ENCODE measurements around the gene GALNT4. TPM values are rescaled to one million over a fixed set of nuclear protein-coding genes. Genes with fewer than 3 reads are reported as not detected.

The GALNT4 gene
- total and polyA plus RNA-seq, 10 of the 15 experiments (the other 5 are each of a cell fraction or from before 2014, with no cell fraction given) = 0.90 to 2.9 (median 1.8) TPM

DNA sequence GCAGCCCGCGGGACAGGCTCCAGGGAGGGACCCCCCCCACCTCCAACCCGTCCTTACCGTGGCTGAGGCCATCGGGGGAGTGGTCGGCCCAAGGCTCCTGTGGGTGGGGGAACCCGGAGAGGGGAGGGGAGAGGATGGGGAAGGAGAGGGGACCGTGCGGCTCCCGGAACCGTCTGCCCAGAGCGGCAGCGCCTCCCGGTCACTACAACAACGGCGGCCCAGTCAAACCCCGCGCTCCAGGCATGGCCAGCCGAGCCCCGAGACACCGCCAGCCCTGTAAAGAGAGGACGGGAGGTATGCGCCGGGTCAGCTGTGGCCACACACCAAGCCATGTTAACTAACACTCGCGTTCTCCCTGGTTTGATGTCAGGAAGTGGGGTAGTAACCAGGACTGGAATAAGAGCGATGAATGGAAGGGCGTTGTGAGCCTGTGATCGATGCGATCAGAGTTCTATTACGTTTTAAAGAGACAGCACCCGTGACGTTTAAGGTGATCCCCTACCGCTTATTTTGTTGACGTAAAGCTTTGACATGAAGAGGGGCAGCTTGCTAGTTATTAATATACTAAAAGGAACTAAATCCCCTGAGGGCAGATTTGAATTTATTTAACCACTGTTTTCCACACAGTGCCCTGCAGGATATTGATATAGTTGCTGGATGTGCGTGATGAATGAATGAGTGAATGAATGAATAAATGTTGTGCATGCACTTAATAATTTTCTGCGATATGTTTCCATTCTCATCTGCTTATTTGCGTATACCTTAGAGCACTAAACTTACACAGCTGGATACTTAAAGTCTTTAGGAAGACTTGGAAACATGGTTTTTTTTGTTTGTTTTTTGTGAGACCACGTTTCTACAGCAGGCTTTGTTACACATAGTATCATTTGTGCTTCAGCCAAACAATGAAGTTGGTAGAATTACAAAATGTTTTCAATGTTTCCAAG, 1.5 kb upstream of the GALNT4 start, which contains the start of gene POC1B (continued):
- no peak for TF ChIP-seq ESRRA (IDR thresholded peaks at IDR 0.05; ENCODE audit: low read length)
- TF ChIP-seq RAD21 (IDR thresholded peaks at IDR 0.05; ENCODE audit: insufficient read depth, low read depth, low read length) = no peak
- no peak for TF ChIP-seq MYB (IDR thresholded peaks at IDR 0.05; ENCODE audit: borderline replicate concordance, low read depth, low read length)
- TF ChIP-seq, protein P1, sequence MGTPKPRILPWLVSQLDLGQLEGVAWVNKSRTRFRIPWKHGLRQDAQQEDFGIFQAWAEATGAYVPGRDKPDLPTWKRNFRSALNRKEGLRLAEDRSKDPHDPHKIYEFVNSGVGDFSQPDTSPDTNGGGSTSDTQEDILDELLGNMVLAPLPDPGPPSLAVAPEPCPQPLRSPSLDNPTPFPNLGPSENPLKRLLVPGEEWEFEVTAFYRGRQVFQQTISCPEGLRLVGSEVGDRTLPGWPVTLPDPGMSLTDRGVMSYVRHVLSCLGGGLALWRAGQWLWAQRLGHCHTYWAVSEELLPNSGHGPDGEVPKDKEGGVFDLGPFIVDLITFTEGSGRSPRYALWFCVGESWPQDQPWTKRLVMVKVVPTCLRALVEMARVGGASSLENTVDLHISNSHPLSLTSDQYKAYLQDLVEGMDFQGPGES (IDR thresholded peaks at IDR 0.05) = no peak; the same call in 1 of the 2 replicates
- no peak for TF ChIP-seq CBX5 (IDR thresholded peaks at IDR 0.05; ENCODE audit: low read depth)
- TF ChIP-seq, protein P2, sequence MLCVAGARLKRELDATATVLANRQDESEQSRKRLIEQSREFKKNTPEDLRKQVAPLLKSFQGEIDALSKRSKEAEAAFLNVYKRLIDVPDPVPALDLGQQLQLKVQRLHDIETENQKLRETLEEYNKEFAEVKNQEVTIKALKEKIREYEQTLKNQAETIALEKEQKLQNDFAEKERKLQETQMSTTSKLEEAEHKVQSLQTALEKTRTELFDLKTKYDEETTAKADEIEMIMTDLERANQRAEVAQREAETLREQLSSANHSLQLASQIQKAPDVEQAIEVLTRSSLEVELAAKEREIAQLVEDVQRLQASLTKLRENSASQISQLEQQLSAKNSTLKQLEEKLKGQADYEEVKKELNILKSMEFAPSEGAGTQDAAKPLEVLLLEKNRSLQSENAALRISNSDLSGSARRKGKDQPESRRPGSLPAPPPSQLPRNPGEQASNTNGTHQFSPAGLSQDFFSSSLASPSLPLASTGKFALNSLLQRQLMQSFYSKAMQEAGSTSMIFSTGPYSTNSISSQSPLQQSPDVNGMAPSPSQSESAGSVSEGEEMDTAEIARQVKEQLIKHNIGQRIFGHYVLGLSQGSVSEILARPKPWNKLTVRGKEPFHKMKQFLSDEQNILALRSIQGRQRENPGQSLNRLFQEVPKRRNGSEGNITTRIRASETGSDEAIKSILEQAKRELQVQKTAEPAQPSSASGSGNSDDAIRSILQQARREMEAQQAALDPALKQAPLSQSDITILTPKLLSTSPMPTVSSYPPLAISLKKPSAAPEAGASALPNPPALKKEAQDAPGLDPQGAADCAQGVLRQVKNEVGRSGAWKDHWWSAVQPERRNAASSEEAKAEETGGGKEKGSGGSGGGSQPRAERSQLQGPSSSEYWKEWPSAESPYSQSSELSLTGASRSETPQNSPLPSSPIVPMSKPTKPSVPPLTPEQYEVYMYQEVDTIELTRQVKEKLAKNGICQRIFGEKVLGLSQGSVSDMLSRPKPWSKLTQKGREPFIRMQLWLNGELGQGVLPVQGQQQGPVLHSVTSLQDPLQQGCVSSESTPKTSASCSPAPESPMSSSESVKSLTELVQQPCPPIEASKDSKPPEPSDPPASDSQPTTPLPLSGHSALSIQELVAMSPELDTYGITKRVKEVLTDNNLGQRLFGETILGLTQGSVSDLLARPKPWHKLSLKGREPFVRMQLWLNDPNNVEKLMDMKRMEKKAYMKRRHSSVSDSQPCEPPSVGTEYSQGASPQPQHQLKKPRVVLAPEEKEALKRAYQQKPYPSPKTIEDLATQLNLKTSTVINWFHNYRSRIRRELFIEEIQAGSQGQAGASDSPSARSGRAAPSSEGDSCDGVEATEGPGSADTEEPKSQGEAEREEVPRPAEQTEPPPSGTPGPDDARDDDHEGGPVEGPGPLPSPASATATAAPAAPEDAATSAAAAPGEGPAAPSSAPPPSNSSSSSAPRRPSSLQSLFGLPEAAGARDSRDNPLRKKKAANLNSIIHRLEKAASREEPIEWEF (IDR thresholded peaks at IDR 0.05; ENCODE audit: insufficient replicate concordance, low read depth, low read length) = peak; percentile 89
- TF ChIP-seq STAT3 (IDR thresholded peaks at IDR 0.05; ENCODE audit: low read depth, low read length) = no peak
- TF ChIP-seq CHD2 (IDR thresholded peaks at IDR 0.05; ENCODE audit: borderline replicate concordance, low read depth, low read length) = 0 out of 2 replicates have a peak, but pooled peaks have one; percentile 34
- TF ChIP-seq TCF3 (IDR thresholded peaks at IDR 0.05; ENCODE audit: borderline replicate concordance, insufficient read depth, low read depth, low read length) = no peak
- no peak for TF ChIP-seq WRNIP1 (IDR thresholded peaks at IDR 0.05; ENCODE audit: borderline replicate concordance, low read depth, low read length)
- peak; percentile 70; the same call in 1 of the 2 replicates for TF ChIP-seq GABPA (IDR thresholded peaks at IDR 0.05; ENCODE audit: low read depth)
- peak; percentile 77 to 94 for TF ChIP-seq SRF (IDR thresholded peaks at IDR 0.05; ENCODE audit: low read depth in 2 of 2, low read length in 2 of 2)
- no peak for TF ChIP-seq CHD4 (IDR thresholded peaks at IDR 0.05)
- TF ChIP-seq NR2C2 (IDR thresholded peaks at IDR 0.05; ENCODE audit: borderline replicate concordance, control insufficient read depth, insufficient read length, low read depth) = peak; percentile 95
- TF ChIP-seq RUNX3 (IDR thresholded peaks at IDR 0.05; ENCODE audit: low read length) = peak; percentile 54; the same call in 1 of the 2 replicates
- TF ChIP-seq SIN3A (IDR thresholded peaks at IDR 0.05; ENCODE audit: low read depth, low read length) = peak; percentile 91
- TF ChIP-seq SUZ12 (IDR thresholded peaks at IDR 0.05; ENCODE audit: unreplicated experiment) = no peak
- TF ChIP-seq, protein P3, sequence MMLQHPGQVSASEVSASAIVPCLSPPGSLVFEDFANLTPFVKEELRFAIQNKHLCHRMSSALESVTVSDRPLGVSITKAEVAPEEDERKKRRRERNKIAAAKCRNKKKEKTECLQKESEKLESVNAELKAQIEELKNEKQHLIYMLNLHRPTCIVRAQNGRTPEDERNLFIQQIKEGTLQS (IDR thresholded peaks at IDR 0.05; ENCODE audit: borderline replicate concordance, extremely low read depth, low read depth, low read length) = no peak
- TF ChIP-seq ETV6 (conservative IDR thresholded peaks at IDR 0.05 in 1 of 2, IDR thresholded peaks at IDR 0.05 in 1 of 2; ENCODE audit: borderline replicate concordance in 1 of 2, low read depth in 1 of 2) = no peak
- TF ChIP-seq KAT2A (conservative IDR thresholded peaks at IDR 0.05; ENCODE audit: control insufficient read depth, low read depth, low read length) = no peak
